ENCODE results near the gene SUFU. TPM values are rescaled to one million over a fixed set of nuclear protein-coding genes. Genes with fewer than 3 reads are reported as not detected.

SUFU gene
- total RNA-seq, 1 donor from 2014 or later, result 12.5 TPM

DNA sequence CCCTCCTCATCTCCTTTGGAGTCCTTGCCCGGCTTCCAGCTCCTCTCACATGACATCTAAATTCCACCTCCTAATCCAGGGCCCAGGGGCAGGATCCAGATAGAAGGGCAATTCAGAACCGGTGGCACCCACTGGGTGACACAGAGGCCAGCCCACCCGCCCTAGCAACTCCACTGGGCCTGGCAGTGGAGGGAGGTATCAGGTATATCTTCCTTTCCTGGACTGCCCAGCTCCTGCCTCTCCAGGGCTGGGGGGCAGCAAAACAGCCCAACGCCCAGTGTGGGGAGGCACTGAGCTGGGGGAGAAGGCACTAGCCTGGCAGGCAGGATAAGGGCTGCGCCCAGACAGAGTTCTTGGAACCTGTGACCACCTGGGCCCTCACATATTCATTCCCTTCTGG lies 130.1 kb downstream of the SUFU start:
- peaks cover 0 to 16% of the 10 kb centered on the region in 2 donors for H3K36me3 ChIP-seq
- intact Hi-C loops (cut with DNase I), result no loop called here
- no peak for DNase-seq (ENCODE audit: extremely low spot score in 2 of 2)
- peaks cover 49% of the 10 kb centered on the region for H3K4me1 ChIP-seq
- TF ChIP-seq POLR2AphosphoS5 (IDR thresholded peaks at IDR 0.05; ENCODE audit: insufficient read depth in 1 of 2, low read depth in 1 of 2), result no peak
- no peak for TF ChIP-seq POLR2A (IDR thresholded peaks at IDR 0.05)
- TF ChIP-seq, protein P1, sequence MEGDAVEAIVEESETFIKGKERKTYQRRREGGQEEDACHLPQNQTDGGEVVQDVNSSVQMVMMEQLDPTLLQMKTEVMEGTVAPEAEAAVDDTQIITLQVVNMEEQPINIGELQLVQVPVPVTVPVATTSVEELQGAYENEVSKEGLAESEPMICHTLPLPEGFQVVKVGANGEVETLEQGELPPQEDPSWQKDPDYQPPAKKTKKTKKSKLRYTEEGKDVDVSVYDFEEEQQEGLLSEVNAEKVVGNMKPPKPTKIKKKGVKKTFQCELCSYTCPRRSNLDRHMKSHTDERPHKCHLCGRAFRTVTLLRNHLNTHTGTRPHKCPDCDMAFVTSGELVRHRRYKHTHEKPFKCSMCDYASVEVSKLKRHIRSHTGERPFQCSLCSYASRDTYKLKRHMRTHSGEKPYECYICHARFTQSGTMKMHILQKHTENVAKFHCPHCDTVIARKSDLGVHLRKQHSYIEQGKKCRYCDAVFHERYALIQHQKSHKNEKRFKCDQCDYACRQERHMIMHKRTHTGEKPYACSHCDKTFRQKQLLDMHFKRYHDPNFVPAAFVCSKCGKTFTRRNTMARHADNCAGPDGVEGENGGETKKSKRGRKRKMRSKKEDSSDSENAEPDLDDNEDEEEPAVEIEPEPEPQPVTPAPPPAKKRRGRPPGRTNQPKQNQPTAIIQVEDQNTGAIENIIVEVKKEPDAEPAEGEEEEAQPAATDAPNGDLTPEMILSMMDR (IDR thresholded peaks at IDR 0.05), result no peak
- peak overlapping the region; percentile 60 for H3K27ac ChIP-seq
- H3K4me3 ChIP-seq, result no peak overlapping the region
- no peaks in the 10 kb centered on the region for H3K27me3 ChIP-seq
- H3K9me3 ChIP-seq, result no peaks in the 10 kb centered on the region

DNA sequence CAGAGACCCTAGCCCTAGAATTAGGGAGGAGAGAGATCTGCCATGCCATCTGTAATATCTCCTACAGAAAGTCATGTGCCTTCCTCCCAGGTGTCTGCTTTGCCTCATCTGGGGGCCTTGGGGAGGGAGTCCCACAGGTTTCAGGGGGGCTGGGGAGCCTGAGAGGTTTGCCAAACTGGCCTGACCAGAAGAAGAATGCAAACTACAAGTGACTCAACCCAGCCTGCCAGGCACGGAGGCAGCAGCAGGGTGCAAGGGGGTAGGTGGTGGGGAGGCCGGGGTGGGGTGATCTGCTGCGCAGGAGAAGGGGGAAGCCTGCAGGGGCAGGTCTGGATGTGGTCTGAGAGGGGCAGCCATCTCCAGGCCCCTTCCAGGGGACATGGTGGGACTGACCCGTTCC lies 130.9 kb downstream of the SUFU start:
- Histone ChIP-seq H3K36me3 (peaks cover 0 to 16% of the 10 kb centered on the region in 2 donors), H3K9me3 (no peaks in the 10 kb centered on the region), H3K4me1 (peaks cover 41% of the 10 kb centered on the region), H3K27me3 (no peaks in the 10 kb centered on the region), H3K27ac (no peak overlapping the region), H3K4me3 (no peak overlapping the region)
- TF ChIP-seq, protein P1 (IDR thresholded peaks at IDR 0.05), result no peak
- TF ChIP-seq POLR2AphosphoS5 (IDR thresholded peaks at IDR 0.05; ENCODE audit: insufficient read depth in 1 of 2, low read depth in 1 of 2) (no peak), POLR2A (IDR thresholded peaks at IDR 0.05) (no peak)
- DNase-seq (ENCODE audit: extremely low spot score in 2 of 2), result no peak
- intact Hi-C loops (cut with DNase I), result no loop called here

DNA sequence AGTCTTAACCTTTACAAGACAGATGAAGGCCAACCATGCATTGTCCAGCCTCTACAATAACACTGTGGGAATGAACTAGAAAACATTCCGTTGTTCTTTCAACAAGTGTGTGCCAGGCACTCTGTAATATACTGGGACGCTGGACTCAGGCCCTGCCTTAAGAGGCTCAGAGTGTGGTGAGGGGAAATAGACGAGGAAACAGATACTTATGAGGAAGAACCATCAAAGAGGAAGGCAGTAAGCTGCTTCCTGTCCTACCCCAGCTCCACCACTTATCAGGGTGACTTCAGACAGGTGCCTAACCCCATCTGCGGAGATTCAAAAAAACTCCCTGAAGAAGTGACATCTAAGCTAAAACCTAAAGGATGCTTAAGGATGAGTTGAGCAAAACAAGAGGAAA lies 131.6 kb downstream of the SUFU start:
- intact Hi-C loops (cut with DNase I), result no loop called here
- no peaks in the 10 kb centered on the region for H3K27me3 ChIP-seq
- TF ChIP-seq POLR2A (IDR thresholded peaks at IDR 0.05), result no peak
- TF ChIP-seq, protein P1 (IDR thresholded peaks at IDR 0.05), result no peak
- no peak for TF ChIP-seq POLR2AphosphoS5 (IDR thresholded peaks at IDR 0.05; ENCODE audit: insufficient read depth in 1 of 2, low read depth in 1 of 2)
- H3K9me3 ChIP-seq, result no peaks in the 10 kb centered on the region
- H3K27ac ChIP-seq, result no peak overlapping the region
- H3K4me3 ChIP-seq, result no peak overlapping the region
- peaks cover 40% of the 10 kb centered on the region for H3K4me1 ChIP-seq
- H3K36me3 ChIP-seq, result peaks cover 0 to 9% of the 10 kb centered on the region in 2 donors
- no peak for DNase-seq (ENCODE audit: extremely low spot score in 2 of 2)

DNA sequence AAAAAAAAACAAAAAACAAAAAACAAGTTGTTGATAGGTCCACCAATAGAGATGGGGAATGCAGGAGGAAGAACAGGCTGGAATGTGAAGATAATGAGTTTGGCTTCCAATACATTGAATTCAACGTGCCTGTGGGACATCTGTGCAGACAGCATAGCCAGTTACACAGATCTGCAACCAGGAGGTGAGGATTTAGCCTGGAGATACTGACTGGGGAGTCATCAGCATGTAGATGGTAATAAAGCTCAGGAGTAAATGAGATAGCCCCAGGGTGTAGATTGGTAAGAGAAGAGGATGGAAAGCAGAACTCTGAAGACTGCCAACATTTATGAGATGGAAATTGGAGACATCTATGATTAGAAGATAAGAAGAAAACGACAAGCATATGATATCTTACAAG lies 135.8 kb downstream of the SUFU start:
- Histone ChIP-seq H3K4me3 (no peak overlapping the region), H3K27ac (no peak overlapping the region), H3K36me3 (no peaks in the 10 kb centered on the region), H3K27me3 (no peaks in the 10 kb centered on the region), H3K4me1 (peaks cover 8% of the 10 kb centered on the region), H3K9me3 (no peaks in the 10 kb centered on the region)
- DNase-seq (ENCODE audit: extremely low spot score in 2 of 2), result no peak
- TF ChIP-seq POLR2AphosphoS5 (IDR thresholded peaks at IDR 0.05; ENCODE audit: insufficient read depth in 1 of 2, low read depth in 1 of 2) (no peak), POLR2A (IDR thresholded peaks at IDR 0.05) (no peak)
- TF ChIP-seq, protein P1 (IDR thresholded peaks at IDR 0.05), result no peak
- intact Hi-C loops (cut with DNase I), result no loop called here

DNA sequence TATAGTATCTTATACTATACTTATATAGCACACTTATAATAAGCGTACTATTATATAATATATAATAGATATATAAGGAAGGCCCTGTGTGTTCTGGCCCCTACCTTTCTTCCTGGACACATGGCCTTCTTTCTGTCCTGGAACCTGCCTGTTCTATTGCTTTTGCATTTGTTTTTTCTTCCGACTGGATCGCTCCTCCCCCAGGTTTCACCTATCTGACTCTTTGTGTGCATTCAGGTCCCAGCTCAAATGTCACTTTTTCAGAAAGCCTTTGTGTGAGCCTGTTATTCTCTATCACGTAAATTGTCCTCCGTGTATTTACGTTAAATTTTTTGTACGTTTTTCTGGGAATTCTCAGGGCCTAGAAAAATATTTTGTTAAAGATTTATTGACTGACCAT lies 137.6 kb downstream of the SUFU start:
- peak overlapping the region; percentile 99 for H3K27ac ChIP-seq
- peak overlapping the region; percentile 72 to 98 for H3K4me3 ChIP-seq
- H3K36me3 ChIP-seq, result no peaks in the 10 kb centered on the region
- no peak for DNase-seq (ENCODE audit: extremely low spot score in 2 of 2)
- H3K27me3 ChIP-seq, result no peaks in the 10 kb centered on the region
- H3K9me3 ChIP-seq, result no peaks in the 10 kb centered on the region
- H3K4me1 ChIP-seq, result peaks cover 5% of the 10 kb centered on the region
- TF ChIP-seq POLR2A (IDR thresholded peaks at IDR 0.05) (no peak), POLR2AphosphoS5 (IDR thresholded peaks at IDR 0.05; ENCODE audit: insufficient read depth in 1 of 2, low read depth in 1 of 2) (no peak)
- TF ChIP-seq, protein P1 (IDR thresholded peaks at IDR 0.05), result no peak
- intact Hi-C loops (cut with DNase I), result loop anchor here (5.0 to 10.0 kb wide), 2 partner anchors 139 to 173 kb away; partner anchors contain the start of genes ACTR1A and SUFU

All from vagina (tissue), 2 donors.